GM15510 (cell line): ENCODE measurements around the gene SDK1.

Experiments used
- POLR2A ChIP-seq: IDR thresholded peaks from 3 replicates; pipeline ENCODE4 v1.6.1; 2011; ENCODE audit warnings: borderline replicate concordance; ENCODE audit not compliant: insufficient read length; ENCODE audit errors: extremely low read depth

The SDK1 gene

DNA sequence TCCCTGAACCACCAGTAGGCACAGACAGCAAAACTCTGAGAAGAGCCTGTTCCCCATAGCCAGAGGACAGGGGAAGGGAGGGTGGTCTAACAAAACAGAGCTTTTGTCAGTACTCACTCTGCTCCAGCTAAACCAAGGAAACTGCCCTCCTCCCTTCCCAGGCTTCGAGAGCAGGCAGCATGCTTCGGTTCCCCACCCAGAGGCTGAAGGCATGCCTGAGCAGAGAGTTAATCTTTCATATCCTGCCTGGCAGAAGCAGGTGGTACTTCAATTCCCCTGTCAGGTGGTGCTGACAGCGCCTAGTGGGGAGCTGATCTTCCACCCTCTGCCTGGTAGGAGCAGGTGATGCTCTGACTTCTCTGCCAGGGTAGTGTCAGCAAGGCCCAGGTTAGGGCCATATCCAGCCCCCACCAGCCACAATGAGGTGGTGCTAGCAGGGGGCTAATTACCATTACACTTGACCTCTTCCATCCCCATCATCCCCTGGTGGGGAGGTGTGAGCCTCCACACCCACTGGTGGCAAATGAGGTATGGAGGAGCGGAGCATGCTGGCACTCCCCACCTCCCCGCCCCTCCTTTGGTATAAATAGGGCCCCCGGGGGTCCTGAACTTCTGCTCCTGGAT, 35.1 kb downstream of the SDK1 start:
- TF ChIP-seq POLR2A, result no peak

DNA sequence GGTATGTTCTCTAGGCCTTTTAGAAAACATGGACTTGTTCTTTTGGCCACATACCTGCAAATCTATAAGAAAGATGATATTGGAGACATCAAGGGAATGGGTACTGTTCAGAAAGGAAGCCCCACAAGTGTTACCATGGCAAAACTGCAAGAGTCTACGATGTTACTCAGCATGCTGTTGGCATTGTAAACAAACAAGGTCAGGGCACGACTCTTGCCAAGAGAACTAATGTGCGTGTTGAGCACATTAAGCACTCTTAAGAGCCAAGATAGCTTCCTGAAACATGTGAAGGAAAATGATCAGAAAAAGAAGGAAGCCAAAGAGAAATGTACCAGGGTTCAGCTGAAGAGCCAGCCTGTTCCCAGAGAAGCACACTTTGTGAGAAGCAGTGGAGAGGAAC, 37.1 kb downstream of the SDK1 start:
- no peak for TF ChIP-seq POLR2A

DNA sequence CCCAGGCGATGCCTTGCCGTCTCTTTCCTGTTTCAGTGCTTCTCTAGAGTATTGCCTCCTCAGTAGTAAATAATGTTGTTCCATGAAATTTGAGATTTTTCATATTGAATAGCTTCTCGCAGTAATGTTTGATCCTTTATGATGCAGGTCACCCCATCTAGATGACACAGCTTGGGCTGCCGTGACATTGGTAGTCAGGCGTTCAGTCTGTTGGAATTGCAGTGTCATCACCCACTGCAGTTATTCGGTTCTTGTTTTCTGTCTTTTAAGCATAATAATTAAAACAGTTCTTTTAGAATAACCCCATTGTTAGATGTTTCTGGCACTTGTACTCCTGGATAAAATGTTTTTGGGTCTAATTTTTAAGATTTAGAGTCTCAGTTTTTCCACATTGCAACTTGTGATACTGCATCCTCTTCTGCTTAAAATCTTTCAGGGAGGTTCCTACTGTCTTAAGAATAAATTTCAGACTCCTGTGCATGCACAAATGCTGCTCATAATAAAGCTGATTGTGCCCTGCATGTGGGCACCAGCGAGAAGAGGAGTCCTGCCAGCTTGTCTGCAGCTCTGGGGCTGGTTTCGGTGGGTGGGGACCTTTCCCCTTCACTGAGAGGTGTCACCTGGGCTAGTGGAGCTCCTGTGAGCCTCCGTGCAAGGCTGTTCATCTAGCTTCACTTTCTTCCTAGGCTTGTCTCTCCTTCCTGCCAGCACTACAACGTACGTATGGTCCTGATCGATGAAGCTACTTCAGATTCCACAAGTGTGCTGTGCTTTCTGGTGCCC, 44.8 kb downstream of the SDK1 start:
- no peak for TF ChIP-seq POLR2A

DNA sequence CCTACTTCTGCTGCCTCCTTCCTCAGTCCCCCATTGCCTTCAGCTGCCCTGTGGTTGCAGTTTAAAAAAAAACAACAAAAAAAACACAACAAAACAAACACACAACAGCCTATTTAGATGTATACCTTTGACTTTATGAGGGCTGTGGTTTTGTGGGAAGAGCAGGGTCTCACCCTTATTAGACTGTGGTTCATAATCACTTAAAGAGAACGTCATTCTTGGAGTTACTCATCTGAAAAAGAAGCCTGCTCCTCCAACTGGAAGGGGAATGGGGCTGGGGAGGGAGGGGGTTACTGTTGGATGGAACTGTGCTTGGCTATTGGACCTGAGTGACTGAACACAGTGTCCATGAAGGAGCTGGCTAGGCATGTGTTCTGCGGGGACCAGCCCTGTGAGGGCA, 48.1 kb downstream of the SDK1 start:
- TF ChIP-seq POLR2A, result no peak

DNA sequence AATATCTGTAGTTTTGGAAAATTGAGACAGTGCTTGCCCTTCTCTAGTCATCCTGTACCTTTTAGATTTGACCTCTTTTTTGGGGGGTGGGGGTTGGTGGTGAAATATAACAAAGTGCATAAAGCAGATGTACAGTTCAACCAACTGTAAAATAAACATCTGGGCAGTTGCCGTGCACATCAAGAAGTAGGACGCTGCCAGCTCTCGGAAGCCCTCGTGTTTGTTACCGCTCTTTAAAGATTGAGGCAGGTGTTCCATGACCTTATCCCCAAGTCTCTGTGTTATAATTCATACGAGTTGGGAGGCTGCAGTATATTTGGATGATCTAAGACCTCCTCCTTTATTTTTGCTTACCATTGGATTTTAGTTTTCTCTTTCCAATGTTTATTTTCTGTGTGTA, 55.1 kb downstream of the SDK1 start:
- TF ChIP-seq POLR2A, result no peak

DNA sequence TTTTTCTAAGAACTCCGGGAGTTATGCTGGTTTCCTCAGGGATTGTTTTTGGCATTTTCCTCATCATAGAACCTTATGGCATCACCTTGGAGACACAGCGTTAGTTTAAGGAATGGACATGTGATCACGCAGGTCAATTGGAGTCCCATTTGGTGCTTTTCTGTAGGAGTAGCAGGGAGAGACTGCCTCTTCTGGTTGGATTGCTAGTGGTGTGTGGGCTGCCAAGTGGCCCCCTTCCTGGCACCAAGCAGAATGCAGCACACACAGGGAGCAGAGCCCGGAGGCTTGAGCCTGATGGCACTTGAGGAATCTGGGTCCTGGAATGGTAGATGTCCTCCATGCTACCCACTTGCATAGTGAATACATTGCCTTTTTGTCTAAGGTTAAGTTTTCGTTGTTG, 57.9 kb downstream of the SDK1 start:
- no peak for TF ChIP-seq POLR2A

DNA sequence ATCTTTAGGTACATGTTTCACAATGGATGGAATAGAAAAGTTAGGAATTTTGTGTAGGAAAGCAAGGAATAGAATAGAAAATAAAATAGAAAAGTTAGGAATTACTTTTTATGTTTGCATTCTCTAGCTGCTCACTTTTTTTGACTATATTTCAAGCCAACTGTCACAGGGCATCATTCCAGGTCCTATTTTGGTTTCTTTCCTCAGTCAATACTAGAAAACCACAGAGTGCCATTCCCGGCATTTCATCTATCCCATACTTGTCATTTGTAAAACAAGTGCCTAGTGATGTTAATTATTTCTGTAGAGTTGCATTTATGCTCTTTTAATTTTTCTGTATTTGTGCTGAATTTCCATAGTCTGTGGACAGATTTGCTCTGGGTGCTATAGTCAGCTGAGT, 66.2 kb downstream of the SDK1 start:
- no peak for TF ChIP-seq POLR2A

DNA sequence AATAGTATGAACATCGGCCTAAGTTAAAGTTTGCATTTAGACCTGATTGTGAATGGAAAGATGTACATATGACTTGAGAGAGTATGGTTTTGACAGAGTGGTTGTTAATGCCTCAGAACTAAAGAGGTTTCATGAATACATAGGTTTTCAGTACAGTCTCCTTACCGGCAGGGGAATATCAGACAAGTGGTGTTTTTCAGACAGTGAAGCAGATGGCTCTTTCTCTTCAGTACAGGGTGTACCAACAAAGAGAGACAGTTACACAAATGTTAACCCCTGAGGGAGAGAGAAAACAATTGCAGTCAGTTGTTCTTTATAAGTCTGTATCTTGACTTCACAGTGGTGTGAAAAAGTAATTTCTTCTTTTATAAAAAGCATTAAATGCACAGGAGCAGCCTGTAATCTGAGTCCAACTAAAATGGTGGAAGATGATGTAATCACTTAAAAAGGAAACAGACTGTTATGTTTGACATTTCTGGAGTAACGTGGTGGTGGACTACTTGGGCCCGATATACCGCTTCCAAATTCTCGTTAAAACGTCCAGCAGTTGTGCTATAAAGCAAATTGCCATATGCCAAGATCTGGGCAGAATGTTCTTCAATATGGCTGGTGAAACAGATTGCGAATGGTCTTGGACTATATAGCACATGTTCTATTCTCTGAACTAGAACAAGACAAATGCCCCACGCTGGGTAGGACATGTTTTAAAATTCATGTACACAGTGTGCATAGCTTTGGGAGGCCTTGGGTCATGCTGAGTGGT, 69.2 kb downstream of the SDK1 start:
- no peak for TF ChIP-seq POLR2A

DNA sequence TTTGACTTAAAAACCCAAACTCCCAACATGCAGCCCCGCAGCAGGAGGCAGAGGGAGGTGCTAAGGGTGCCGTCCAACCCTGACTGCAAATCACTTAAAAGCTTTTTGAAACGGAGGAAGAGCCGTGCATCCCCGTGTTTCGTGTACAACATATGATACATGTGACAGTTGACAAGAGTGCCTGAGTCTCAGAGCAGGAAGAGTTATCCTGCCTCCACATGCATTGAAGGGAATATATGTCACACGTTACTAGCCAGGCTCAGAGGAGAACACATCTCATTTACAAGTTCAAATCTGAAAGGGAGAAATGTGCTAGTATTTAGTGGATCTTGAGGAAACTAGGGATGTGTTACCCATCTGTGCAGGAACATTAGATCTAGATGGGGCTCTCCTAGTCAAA, 69.9 kb downstream of the SDK1 start:
- no peak for TF ChIP-seq POLR2A

DNA sequence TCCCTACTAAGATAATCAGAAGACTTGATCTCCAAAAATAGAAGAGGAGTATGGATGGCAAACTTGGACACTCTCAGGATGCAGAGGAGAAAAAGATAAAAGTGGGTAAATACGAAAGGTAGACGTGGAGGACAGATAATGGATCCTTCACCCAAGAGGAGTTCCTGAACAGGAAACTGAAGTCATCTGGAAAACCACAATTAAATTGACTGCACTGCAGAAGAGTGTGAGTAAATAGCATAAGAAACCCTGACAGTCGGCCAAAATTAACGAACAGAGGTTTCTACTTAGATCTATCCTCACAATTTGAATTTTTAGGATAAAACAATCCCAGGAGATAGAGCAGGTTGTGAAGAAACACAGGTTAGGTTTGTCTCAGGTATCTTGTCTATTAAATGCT, 70.5 kb downstream of the SDK1 start:
- no peak for TF ChIP-seq POLR2A

DNA sequence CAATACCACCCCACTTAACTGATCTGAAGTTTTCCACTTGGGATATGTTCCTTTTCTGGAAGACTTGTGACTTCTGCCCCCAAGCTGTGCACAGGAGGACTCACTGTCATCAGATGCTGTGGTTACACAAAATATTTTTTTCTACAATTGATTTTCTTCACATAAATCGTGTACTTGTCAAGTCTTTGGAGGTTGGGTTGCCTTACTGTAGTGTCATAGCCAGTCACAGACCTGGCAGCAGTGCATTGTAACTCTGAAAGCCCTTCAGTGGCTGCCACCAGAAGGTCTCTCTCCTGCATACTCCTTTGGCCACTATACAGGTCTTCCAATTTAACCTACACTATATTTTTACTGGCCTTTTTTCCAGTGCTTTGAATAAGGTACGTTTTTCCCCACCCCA, 73.2 kb downstream of the SDK1 start:
- TF ChIP-seq POLR2A, result no peak

DNA sequence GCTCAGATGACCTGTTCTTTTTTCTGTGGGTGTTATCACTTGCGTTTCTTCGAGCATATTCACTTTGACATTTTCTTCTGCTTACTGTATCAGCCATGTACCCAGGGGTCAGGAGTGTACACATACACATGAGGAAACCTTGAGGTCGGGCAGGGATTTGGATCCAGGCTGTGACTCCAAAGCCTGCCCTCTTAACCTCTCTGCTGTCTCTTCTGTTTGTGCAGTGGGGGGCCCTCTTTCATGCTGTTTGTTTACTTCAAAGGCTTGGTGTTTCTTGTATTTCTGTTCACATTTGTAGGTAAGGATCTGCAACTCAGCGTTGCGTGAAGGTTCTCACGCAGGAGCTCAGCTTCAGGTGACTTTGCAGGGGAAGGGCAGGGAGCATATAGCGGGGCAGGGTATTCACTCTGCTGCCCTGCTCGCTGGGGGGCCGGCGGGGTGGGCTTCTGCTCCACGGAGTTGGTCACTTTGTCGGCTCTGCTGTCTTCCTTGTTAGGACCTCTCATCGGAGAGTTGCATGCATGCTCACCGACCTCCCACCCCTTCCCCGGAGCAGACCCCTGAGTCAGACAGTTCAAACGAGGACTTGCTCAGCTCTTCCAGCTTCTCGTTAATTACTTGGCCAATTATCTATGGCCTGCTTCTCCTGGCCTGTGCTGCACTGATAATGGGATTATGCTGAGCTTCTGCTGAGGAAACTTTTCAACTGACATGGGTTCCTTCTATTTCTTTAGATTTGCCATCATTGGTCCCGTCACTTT, 77.5 kb downstream of the SDK1 start:
- TF ChIP-seq POLR2A, result no peak

DNA sequence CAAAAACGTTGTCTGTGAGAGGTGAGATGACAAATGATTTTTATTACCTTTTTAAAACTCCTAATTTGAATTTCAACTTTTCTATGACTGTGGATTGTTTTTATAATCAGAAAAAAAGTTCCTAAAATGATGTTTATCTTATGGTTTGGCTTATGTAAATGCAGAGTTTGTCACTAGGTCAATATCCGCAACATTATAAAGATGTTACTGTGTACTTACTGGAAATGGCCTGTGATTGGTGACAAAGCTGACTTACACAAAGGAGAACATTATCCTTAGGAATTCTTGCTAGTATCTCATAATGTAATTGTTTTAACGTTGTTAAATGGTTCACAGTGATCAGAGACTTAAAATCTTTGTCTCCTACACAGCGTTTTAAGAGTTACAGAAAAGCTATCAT, 79.0 kb downstream of the SDK1 start:
- no peak for TF ChIP-seq POLR2A

DNA sequence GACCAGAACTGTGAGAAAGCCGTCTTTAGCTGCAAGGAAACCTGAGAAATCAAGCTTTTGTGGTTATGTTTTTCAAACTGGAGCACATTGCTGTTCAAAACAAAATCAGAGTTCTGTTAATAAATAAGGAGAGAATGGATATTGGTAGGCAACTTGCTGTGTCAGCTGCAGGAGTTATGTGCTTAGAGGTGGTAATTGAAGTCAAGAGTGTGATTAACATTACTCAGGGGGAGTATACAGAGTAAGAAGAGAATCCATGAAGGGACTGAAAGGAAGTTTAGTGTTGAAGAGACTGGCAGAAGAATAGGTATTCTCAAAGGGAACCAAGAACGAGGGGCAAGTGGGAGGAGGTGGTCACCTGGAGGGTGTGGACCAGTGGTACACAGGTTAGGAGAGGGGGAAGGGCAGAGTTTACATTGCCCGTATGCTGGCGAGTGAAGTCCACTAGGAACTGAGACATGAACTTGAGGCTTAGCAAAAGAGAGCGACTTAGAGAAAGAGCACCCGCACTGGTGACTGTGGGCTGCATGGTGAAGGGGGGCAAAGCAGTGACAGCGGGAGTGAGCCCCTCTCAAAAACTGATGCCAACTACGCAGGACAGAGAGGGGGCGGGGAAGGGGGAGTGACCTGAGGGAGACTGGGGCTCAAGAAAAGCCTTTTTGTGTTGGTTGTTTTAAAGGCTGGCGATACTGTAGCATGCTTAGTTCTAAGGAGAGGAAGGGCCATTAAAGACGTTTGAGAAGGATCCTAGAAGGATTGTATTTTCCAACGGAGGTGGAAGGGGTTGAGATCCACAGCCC, 80.0 kb downstream of the SDK1 start:
- TF ChIP-seq POLR2A, result no peak
